GM12878 (cell line): ENCODE results near the gene BLOC1S4. TPM values are rescaled to one million over a fixed set of nuclear protein-coding genes. Genes with fewer than 3 reads are reported as not detected.
A peak's percentile ranks its signal among the peaks of the same experiment; 100 is the strongest.

ENCODE experiments used
- ATAC-seq: fragments of 200-7000 bp; cut with Tn5 transposase; 3 replicates; pipeline ENCODE4 v1.9.1; 2020; ENCODE audit warnings: mild to moderate bottlenecking, moderate library complexity
- Bru-seq: library from RNA; stranded (reverse); fragments of 400-500 nt; gene quantifications from one replicate; lab custom pipeline; 2021; lab: Mats Ljungman, UMichigan
- BruChase-seq, 2 experiments: library from RNA; stranded (reverse); fragments of 400-500 nt; gene quantifications; one replicate each; lab custom pipeline; 2021; lab: Mats Ljungman, UMichigan
- BruUV-seq: library from RNA; stranded (reverse); fragments of 400-500 nt; replicated peaks from 2 replicates; lab custom pipeline; 2021; lab: Mats Ljungman, UMichigan
- CTCF ChIA-PET: fragments of 300-600 bp; sonication (Branson Sonifier 250); formaldehyde crosslinking; extraction: SDS; loops from one replicate; lab custom pipeline; 2021; ENCODE audit warnings: inconsistent platforms; lab: Yijun Ruan, JAX
- POLR2A ChIA-PET: fragments of 350-600 bp; formaldehyde crosslinking; extraction: SDS; loops from one replicate; lab custom pipeline; 2021; ENCODE audit warnings: inconsistent platforms; lab: Charles Lee
- RAD21 ChIA-PET: fragments of 300-600 bp; sonication (Branson Sonifier 250); formaldehyde crosslinking; loops from one replicate; lab custom pipeline; 2023; ENCODE audit warnings: antibody characterized with exemption; ENCODE audit not compliant: unreplicated experiment; lab: Charles Lee
- SMC1A ChIA-PET: fragments of 300-600 bp; sonication (Branson Sonifier 250); formaldehyde crosslinking; loops from one replicate; lab custom pipeline; 2023; ENCODE audit not compliant: unreplicated experiment, uncharacterized antibody; lab: Charles Lee
- DNase-seq: peaks from one replicate; pipeline ENCODE4 v3.0.0-alpha.2; 2011; ENCODE audit warnings: low read depth, low spot score
- FAIRE-seq: peaks from 3 replicates; lab custom pipeline; 2011; peaks lifted over from hg19 to GRCh38; lab: Jason Lieb, UNC
- H2AFZ ChIP-seq: 2 replicates; pipeline ENCODE4 v1.6.0; 2011; ENCODE audit warnings: low read depth, low read length, control low read depth; ENCODE audit not compliant: control insufficient read depth
- H3K27ac ChIP-seq: 2 replicates; pipeline ENCODE4 v1.5.1; 2011; ENCODE audit warnings: control low read depth; ENCODE audit not compliant: control insufficient read depth, insufficient read depth
- H3K27me3 ChIP-seq, 2 experiments: replicated peaks in 1 of 2; 2 replicates each; pipeline versions ENCODE4 v1.6.0 to v1.6.1; 2011; ENCODE audit warnings: low read length in 1 of 2; ENCODE audit not compliant: control insufficient read depth in 2 of 2, insufficient read depth in 2 of 2
- H3K36me3 ChIP-seq, 2 experiments: 2 replicates each; pipeline ENCODE4 v1.5.1; 2011; ENCODE audit warnings: low read length in 1 of 2; ENCODE audit not compliant: control insufficient read depth in 2 of 2, insufficient read depth in 2 of 2
- H3K4me1 ChIP-seq: 2 replicates; pipeline ENCODE4 v1.6.1; 2011; ENCODE audit warnings: mild to moderate bottlenecking, low read length, moderate library complexity, mixed read lengths; ENCODE audit not compliant: control insufficient read depth, insufficient read depth
- H3K4me2 ChIP-seq: 2 replicates; pipeline ENCODE4 v1.6.0; 2011; ENCODE audit warnings: control low read depth; ENCODE audit not compliant: control insufficient read depth, insufficient read depth
- H3K4me3 ChIP-seq: fragments of 200-600 bp; sonication (generic); 2 replicates; pipeline ENCODE4 v1.5.1; 2016
- H3K79me2 ChIP-seq: 2 replicates; pipeline ENCODE4 v1.6.0; 2011; ENCODE audit warnings: low read length; ENCODE audit not compliant: control insufficient read depth, insufficient read depth
- H3K9ac ChIP-seq: 2 replicates; pipeline ENCODE4 v1.8.0; 2011; ENCODE audit warnings: low read length, control low read depth, mixed read lengths; ENCODE audit not compliant: control insufficient read depth, insufficient read depth
- H3K9me3 ChIP-seq: replicated peaks from 3 replicates; pipeline ENCODE4 v1.5.1; 2011; ENCODE audit warnings: mild to moderate bottlenecking, low read length; ENCODE audit not compliant: control insufficient read depth, insufficient read depth
- H4K20me1 ChIP-seq: 2 replicates; pipeline ENCODE4 v1.6.0; 2011; ENCODE audit not compliant: control insufficient read depth, insufficient read depth
- ASH2L ChIP-seq: fragments of 300-600, 200-600 bp; sonication (generic); IDR thresholded peaks from 2 replicates; pipeline ENCODE4 v1.6.1; 2017; ENCODE audit warnings: low read depth, mild to moderate bottlenecking, borderline replicate concordance
- CUX1 ChIP-seq: IDR thresholded peaks from 2 replicates; pipeline ENCODE4 v1.6.1; 2012; ENCODE audit warnings: improper control_type of control experiment, low read depth, low read length; ENCODE audit not compliant: insufficient replicate concordance
- MAX ChIP-seq: IDR thresholded peaks from 2 replicates; pipeline ENCODE4 v1.6.1; 2012; ENCODE audit warnings: low read depth, low read length, improper control_type of control experiment
- MEF2B ChIP-seq: fragments of 450-650 bp; IDR thresholded peaks from 2 replicates; pipeline ENCODE4 v1.6.1; 2018; ENCODE audit warnings: mild to moderate bottlenecking, moderate library complexity; ENCODE audit not compliant: partially characterized antibody, poor library complexity, severe bottlenecking
- MYB ChIP-seq: fragments of 150-350 bp; IDR thresholded peaks from 2 replicates; pipeline ENCODE4 v1.6.1; 2014; ENCODE audit warnings: mild to moderate bottlenecking, low read depth, low read length, borderline replicate concordance
- NR2C1 ChIP-seq: fragments of 450-650 bp; IDR thresholded peaks from 2 replicates; pipeline ENCODE4 v1.6.1; 2017; ENCODE audit warnings: antibody characterized with exemption, mild to moderate bottlenecking, moderate library complexity
- RCOR1 ChIP-seq: conservative IDR thresholded peaks from 2 replicates; pipeline ENCODE4 v1.6.1; 2012; ENCODE audit warnings: low read depth, low read length, improper control_type of control experiment
- SIN3A ChIP-seq: IDR thresholded peaks from 2 replicates; pipeline ENCODE4 v1.6.1; 2012; ENCODE audit warnings: low read depth, low read length, improper control_type of control experiment
- SMC3 ChIP-seq: IDR thresholded peaks from 2 replicates; pipeline ENCODE4 v1.6.1; 2011; ENCODE audit warnings: low read length, improper control_type of control experiment, borderline replicate concordance
- YY1 ChIP-seq: IDR thresholded peaks from 2 replicates; pipeline ENCODE4 v1.6.1; 2011; ENCODE audit warnings: low read depth, mild to moderate bottlenecking, low read length
- ZNF384 ChIP-seq: IDR thresholded peaks from 2 replicates; pipeline ENCODE4 v1.6.1; 2012; ENCODE audit warnings: low read depth, mild to moderate bottlenecking, low read length, improper control_type of control experiment, borderline replicate concordance
- WGBS: methylation state at CpG from one replicate; pipeline ENCODE4 v1.1.6; 2016; ENCODE audit warnings: low lambda C conversion rate; ENCODE audit not compliant: insufficient replicate concordance, insufficient coverage; ENCODE audit errors: missing lambda C conversion rate; 5-methylcytosine and 5-hydroxymethylcytosine counted together
- in situ Hi-C: fragments of 300-500 bp; cut with MboI; formaldehyde crosslinking; loops from 9 replicates; pipeline ENCODE4 v1.14.3; 2018; ENCODE audit warnings: mixed read lengths
- intact Hi-C: fragments of 100-400 bp; cut with micrococcal nuclease; formaldehyde crosslinking; loops from one replicate; pipeline ENCODE4 v1.14.2; 2022; ENCODE audit not compliant: unreplicated experiment
- long read RNA-seq, 2 experiments: library from polyadenylated mRNA; unstranded; transcript quantifications; one replicate each; pipeline ENCODE4 v2.0.0, GENCODE V29; 2019 to 2020
- polyA minus RNA-seq, 3 experiments: library from RNA; depleted of rRNA, polyadenylated mRNA; stranded (reverse); fragments of >200 nt; gene quantifications; 2 replicates each; pipeline ENCODE4 v1.2.3, GENCODE V29; 2011
- polyA plus RNA-seq, 11 experiments: library from polyadenylated mRNA; depleted of rRNA in 4 of 11; unstranded in 6 of 11; stranded (reverse) in 5 of 11; fragments of >200 nt; fragmentation: Nextera tagmentation in 4 of 11; fragmentation: Illumina TruSeq in 1 of 11; extraction: Ambion mirVana in 4 of 11; extraction: Trizol in 1 of 11; gene quantifications; 1 replicate in 1 of 11; 2 replicates in 10 of 11; pipeline versions ENCODE4 v1.2.1 to v1.2.3, GENCODE V29; 2011 to 2016; ENCODE audit warnings: inconsistent platforms in 2 of 11, missing spikeins in 2 of 11, low read depth in 1 of 11
- total RNA-seq, 4 experiments: library from RNA; depleted of rRNA in 3 of 4; stranded (reverse); fragments of >200 nt in 3 of 4; fragmentation: Illumina TruSeq in 1 of 4; extraction: Trizol in 1 of 4; gene quantifications; 2 replicates each; pipeline versions ENCODE4 v1.2.1 to v1.2.3, GENCODE V29; 2013 to 2021

BLOC1S4 gene
- total RNA-seq (2013; cell fraction: nucleolus; rRNA removed), result 5.3 and 5.7 TPM in 2 replicates
- 19.9 and 23.8 TPM in 2 replicates for total RNA-seq (2014; rRNA removed)
- 5.8 and 6.9 TPM in 2 replicates for total RNA-seq (2014; rRNA removed; fragmentation: Illumina TruSeq; extraction: Trizol)
- total RNA-seq (2021), result 18.0 and 20.4 TPM in 2 replicates
- polyA plus RNA-seq (2011; ENCODE audit: low read depth), result 5.2 TPM
- polyA plus RNA-seq (2011; rRNA removed), result 9.8 and 11.5 TPM in 2 replicates
- polyA plus RNA-seq (2011; cell fraction: cytosol; rRNA removed), result 11.7 and 17.3 TPM in 2 replicates
- 12.7 and 15.0 TPM in 2 replicates for polyA plus RNA-seq (2011; cell fraction: nucleus; rRNA removed)
- polyA plus RNA-seq (2012), result 11.9 and 12.5 TPM in 2 replicates
- 4.2 and 7.5 TPM in 2 replicates for polyA plus RNA-seq (2014; fragmentation: Illumina TruSeq; extraction: Trizol)
- 1 to 10 TPM; 2.7 to 6.3 TPM for polyA plus RNA-seq (2014; fragmentation: Nextera tagmentation; extraction: Ambion mirVana)
- 20.8 and 21.2 TPM in 2 replicates for polyA plus RNA-seq (2014; rRNA removed)
- 10 to 100 TPM in 1 of 2 experiments, 1 to 10 TPM in 1; 3.0 to 21.1 TPM for polyA plus RNA-seq (2016; fragmentation: Nextera tagmentation; extraction: Ambion mirVana)
- 4.9 and 8.0 TPM in 2 replicates for polyA minus RNA-seq (2011; rRNA and poly(A)+ RNA removed)
- polyA minus RNA-seq (2011; cell fraction: cytosol; rRNA and poly(A)+ RNA removed), result 4.1 and 5.5 TPM in 2 replicates
- polyA minus RNA-seq (2011; cell fraction: nucleus; rRNA and poly(A)+ RNA removed), result 6.3 and 14.2 TPM in 2 replicates
- Bru-seq, nascent RNA, result percentile 75 among the genes with signal in this experiment
- percentile 53 among the genes with signal in this experiment for BruChase-seq, experiment 1, labeled RNA remaining after a 6-hour chase
- BruChase-seq, experiment 2, labeled RNA remaining after a 2-hour chase, result percentile 72 among the genes with signal in this experiment
- long read RNA-seq, experiment 1, transcript BLOC1S4-201 (1 exons, 1,617 nt), result major isoform, 14 of 14 reads
- long read RNA-seq, experiment 1, partial matches to known transcripts, result 0 of 14 reads
- long read RNA-seq, experiment 1, other reads (novel, unspliced or antisense), result 0 of 14 reads
- long read RNA-seq, experiment 2, partial matches to known transcripts, result 0 of 3 reads
- long read RNA-seq, experiment 2, other reads (novel, unspliced or antisense), result 0 of 3 reads

- in situ Hi-C loops (no loop called here), intact Hi-C loops (loop anchor here (1.0 to 5.0 kb wide), 4 partner anchors 41 to 271 kb away; partner anchors contain the start of gene KIAA0232)
- TSS peak; percentile 83 for BruUV-seq
- no peaks in the 10 kb centered on the region; the same call in 2 of the 3 replicates for H3K9me3 ChIP-seq
- peak within 1 kb of the TSS; percentile 66 for H3K4me2 ChIP-seq
- peak within 1 kb of the TSS; percentile 92 for H3K4me3 ChIP-seq
- H3K79me2 ChIP-seq, result peaks cover 18% of the 10 kb centered on the region
- peaks cover 7% of the 10 kb centered on the region for H3K4me1 ChIP-seq
- SMC1A ChIA-PET, result interaction anchor here (0.7 to 6.2 kb wide), 13 partner anchors 9 to 190 kb away, joined by 3 to 153 read pairs (median 4); a partner anchor contains a TSS
- POLR2A ChIA-PET, result interaction anchor here (0.5 to 2.1 kb wide), 10 partner anchors 41 to 352 kb away, joined by 3 to 9 read pairs (median 3); partner anchors contain the start of gene GRPEL1
- FAIRE-seq, result peak; percentile 70
- H2AFZ ChIP-seq, result peak within 1 kb of the TSS; percentile 81
- 1% methylated on average over 99 of the region's 109 CpGs for WGBS
- H4K20me1 ChIP-seq, result peaks cover 3% of the 10 kb centered on the region; the same call in 1 of the 2 replicates
- peak within 1 kb of the TSS; percentile 90 for H3K9ac ChIP-seq
- no peaks in the 10 kb centered on the region for H3K27me3 ChIP-seq
- peak; percentile 81 for ATAC-seq
- CTCF ChIA-PET, result interaction anchor here (0.8 to 9.8 kb wide), 11 partner anchors 41 to 357 kb away, joined by 3 to 277 read pairs (median 8); partner anchors contain the start of gene GRPEL1
- no peaks in the 10 kb centered on the region for H3K36me3 ChIP-seq
- peak; percentile 86 for DNase-seq
- H3K27ac ChIP-seq, result peak within 1 kb of the TSS; percentile 81
- RAD21 ChIA-PET, result interaction anchor here (0.6 to 7.4 kb wide), 13 partner anchors 10 to 352 kb away, joined by 3 to 155 read pairs (median 4); partner anchors contain the start of genes GRPEL1 and TBC1D14
- TF ChIP-seq MYB, result no peak
- no peak for TF ChIP-seq SIN3A
- no peak for TF ChIP-seq ASH2L
- TF ChIP-seq ZNF384, result no peak
- no peak for TF ChIP-seq SMC3
- TF ChIP-seq MAX, result peak; percentile 68; the same call in 1 of the 2 replicates
- TF ChIP-seq NR2C1, result 0 out of 2 replicates have a peak, but pooled peaks have one; percentile 35
- TF ChIP-seq RCOR1, result no peak
- no peak for TF ChIP-seq MEF2B
- peak; percentile 68 for TF ChIP-seq YY1
- TF ChIP-seq CUX1, result no peak
Observed at GRCh38 chr4:6716018-6716911, at the start of gene BLOC1S4. Gene BLOC1S4, plus strand, starts transcription at chr4:6716174. Its CDS starts 36 bp downstream, at chr4:6716210.
